ENCODE results near the gene CDKAL1. TPM values are rescaled to one million over a fixed set of nuclear protein-coding genes. Genes with fewer than 3 reads are reported as not detected.

Gene CDKAL1
- total and polyA plus RNA-seq, 2 of the 13 experiments (the other 11 are each of a cell fraction or from before 2014, with no cell fraction given): 9.5 to 27.7 TPM

DNA sequence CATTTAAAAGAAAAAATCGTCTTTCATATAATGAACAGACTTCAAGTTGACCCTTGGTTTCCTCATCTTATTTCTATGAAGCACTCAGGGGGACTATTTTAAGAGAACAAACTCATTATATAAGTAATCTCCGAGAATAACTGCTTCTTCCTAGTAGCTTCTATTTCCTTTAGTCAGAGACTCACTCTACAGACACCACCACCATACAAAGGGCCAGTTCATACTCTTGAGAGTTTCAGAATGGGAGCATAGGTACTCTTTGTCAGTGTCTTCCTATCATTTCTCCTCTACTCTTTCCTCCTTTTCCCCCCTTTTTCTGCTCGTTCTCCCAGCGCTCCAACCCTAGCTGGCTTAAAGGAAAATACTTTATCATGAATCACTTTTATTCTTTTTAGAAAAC lies 104.9 kb downstream of the CDKAL1 start (continued):
- TF ChIP-seq, protein P1, sequence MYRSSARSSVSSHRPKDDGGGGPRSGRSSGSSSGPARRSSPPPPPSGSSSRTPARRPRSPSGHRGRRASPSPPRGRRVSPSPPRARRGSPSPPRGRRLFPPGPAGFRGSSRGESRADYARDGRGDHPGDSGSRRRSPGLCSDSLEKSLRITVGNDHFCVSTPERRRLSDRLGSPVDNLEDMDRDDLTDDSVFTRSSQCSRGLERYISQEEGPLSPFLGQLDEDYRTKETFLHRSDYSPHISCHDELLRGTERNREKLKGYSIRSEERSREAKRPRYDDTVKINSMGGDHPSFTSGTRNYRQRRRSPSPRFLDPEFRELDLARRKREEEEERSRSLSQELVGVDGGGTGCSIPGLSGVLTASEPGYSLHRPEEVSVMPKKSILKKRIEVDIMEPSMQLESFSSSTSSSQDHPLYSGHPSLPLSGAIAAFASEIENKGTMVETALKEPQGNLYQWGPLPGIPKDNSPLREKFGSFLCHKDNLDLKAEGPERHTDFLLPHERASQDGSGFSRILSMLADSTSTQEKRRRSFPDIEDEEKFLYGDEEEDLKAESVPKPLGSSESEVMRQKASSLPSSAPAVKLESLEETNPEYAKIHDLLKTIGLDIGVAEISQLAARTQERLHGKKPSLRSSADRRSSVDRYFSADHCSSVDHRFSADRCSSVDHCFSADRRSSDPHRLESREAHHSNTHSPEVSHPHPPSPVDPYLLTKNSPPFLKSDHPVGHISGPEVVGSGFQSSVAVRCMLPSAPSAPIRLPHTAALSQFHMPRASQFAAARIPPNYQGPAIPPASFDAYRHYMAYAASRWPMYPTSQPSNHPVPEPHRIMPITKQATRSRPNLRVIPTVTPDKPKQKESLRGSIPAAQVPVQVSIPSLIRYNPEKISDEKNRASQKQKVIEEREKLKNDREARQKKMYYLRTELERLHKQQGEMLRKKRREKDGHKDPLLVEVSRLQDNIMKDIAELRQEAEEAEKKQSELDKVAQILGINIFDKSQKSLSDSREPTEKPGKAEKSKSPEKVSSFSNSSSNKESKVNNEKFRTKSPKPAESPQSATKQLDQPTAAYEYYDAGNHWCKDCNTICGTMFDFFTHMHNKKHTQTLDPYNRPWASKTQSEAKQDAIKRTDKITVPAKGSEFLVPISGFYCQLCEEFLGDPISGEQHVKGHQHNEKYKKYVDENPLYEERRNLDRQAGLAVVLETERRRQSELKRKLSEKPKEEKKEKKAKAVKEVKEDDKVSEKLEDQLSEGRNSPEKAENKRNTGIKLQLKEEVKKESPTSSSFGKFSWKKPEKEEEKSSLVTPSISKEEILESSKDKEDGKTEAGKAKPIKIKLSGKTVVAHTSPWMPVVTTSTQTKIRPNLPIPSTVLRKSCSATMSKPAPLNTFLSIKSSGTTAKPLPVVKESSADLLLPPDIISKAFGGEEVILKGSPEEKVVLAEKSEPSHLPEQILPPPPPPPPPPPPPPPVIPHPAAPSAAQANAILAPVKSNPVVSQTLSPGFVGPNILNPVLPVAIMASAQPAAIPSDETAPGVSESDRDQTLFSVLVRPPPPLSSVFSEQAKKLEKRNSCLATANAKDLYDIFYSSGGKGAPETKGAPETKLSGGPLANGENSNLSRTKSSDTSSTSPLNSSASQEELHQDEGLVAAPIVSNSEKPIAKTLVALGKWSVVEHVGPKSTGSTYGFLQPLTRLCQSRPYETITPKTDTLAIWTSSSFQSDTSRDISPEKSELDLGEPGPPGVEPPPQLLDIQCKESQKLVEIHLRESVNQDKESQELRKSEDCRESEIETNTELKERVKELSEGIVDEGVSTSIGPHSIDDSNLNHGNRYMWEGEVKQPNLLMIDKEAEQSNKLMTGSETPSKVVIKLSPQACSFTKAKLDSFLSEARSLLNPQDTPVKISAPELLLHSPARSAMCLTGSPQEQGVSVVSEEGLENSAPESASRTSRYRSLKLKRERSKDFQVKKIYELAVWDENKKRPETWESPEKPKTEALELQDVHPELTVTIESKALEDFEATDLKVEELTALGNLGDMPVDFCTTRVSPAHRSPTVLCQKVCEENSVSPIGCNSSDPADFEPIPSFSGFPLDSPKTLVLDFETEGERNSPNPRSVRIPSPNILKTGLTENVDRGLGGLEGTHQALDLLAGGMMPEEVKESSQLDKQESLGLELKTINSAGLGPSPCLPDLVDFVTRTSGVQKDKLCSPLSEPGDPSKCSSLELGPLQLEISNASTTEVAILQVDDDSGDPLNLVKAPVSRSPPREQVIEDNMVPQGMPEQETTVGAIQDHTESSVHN (CRISPR knock-in tag; IDR thresholded peaks at IDR 0.05): no peak
- TF ChIP-seq, protein P2, sequence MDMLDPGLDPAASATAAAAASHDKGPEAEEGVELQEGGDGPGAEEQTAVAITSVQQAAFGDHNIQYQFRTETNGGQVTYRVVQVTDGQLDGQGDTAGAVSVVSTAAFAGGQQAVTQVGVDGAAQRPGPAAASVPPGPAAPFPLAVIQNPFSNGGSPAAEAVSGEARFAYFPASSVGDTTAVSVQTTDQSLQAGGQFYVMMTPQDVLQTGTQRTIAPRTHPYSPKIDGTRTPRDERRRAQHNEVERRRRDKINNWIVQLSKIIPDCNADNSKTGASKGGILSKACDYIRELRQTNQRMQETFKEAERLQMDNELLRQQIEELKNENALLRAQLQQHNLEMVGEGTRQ (IDR thresholded peaks at IDR 0.05; ENCODE audit: low read depth, low read length): no peak
- TF ChIP-seq, protein P2 (CRISPR knock-in tag; IDR thresholded peaks at IDR 0.05; ENCODE audit: borderline replicate concordance): no peak
- TF ChIP-seq, protein P3, sequence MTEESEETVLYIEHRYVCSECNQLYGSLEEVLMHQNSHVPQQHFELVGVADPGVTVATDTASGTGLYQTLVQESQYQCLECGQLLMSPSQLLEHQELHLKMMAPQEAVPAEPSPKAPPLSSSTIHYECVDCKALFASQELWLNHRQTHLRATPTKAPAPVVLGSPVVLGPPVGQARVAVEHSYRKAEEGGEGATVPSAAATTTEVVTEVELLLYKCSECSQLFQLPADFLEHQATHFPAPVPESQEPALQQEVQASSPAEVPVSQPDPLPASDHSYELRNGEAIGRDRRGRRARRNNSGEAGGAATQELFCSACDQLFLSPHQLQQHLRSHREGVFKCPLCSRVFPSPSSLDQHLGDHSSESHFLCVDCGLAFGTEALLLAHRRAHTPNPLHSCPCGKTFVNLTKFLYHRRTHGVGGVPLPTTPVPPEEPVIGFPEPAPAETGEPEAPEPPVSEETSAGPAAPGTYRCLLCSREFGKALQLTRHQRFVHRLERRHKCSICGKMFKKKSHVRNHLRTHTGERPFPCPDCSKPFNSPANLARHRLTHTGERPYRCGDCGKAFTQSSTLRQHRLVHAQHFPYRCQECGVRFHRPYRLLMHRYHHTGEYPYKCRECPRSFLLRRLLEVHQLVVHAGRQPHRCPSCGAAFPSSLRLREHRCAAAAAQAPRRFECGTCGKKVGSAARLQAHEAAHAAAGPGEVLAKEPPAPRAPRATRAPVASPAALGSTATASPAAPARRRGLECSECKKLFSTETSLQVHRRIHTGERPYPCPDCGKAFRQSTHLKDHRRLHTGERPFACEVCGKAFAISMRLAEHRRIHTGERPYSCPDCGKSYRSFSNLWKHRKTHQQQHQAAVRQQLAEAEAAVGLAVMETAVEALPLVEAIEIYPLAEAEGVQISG (CRISPR knock-in tag; IDR thresholded peaks at IDR 0.05): no peak
- TF ChIP-seq HOXA5 (CRISPR knock-in tag; IDR thresholded peaks at IDR 0.05) (no peak), ZNF776 (CRISPR knock-in tag; IDR thresholded peaks at IDR 0.05) (no peak)
- TF ChIP-seq, protein P4, sequence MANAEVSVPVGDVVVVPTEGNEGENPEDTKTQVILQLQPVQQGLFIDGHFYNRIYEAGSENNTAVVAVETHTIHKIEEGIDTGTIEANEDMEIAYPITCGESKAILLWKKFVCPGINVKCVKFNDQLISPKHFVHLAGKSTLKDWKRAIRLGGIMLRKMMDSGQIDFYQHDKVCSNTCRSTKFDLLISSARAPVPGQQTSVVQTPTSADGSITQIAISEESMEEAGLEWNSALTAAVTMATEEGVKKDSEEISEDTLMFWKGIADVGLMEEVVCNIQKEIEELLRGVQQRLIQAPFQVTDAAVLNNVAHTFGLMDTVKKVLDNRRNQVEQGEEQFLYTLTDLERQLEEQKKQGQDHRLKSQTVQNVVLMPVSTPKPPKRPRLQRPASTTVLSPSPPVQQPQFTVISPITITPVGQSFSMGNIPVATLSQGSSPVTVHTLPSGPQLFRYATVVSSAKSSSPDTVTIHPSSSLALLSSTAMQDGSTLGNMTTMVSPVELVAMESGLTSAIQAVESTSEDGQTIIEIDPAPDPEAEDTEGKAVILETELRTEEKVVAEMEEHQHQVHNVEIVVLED (CRISPR knock-in tag; IDR thresholded peaks at IDR 0.05; ENCODE audit: borderline replicate concordance): no peak
